NT2/D1 (cell line): ENCODE results near the gene GCC2.

Experiments used
- SUZ12 ChIP-seq: IDR thresholded peaks from 2 replicates; pipeline ENCODE4 v1.6.1; 2011; ENCODE audit not compliant: insufficient read length, insufficient read depth; ENCODE audit errors: extremely low read depth
- YY1 ChIP-seq: IDR thresholded peaks from 2 replicates; pipeline ENCODE4 v1.6.1; 2011; ENCODE audit not compliant: insufficient read length, insufficient read depth
- ZNF274 ChIP-seq: IDR thresholded peaks from 2 replicates; pipeline ENCODE4 v1.6.1; 2011; ENCODE audit warnings: mild to moderate bottlenecking, low read depth, low read length

DNA sequence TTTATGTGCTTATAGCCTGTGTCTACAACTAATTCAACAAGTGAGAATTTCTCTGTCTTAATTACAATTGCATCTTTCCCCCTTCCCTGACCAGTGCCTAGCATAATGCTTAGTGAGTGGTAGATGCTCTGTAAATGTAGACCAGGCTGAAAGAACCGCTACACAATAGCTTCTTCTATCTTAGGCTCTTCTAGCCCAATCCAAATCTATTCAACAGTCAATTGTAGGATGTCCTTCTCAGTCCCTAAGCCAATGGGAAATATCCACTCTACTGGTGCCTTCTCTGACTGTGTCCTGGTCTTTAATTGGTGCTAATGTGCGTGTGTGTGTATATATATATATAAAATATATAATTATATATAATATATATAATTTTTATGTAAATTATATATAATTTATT lies 34.1 kb upstream of the GCC2 start:
- TF ChIP-seq ZNF274, result no peak
- TF ChIP-seq YY1, result no peak
- no peak for TF ChIP-seq SUZ12
